AG04449 (cell line): ENCODE results near the gene SYT13.

Source experiments
- CTCF ChIA-PET: fragments of 350-600 bp; formaldehyde crosslinking; extraction: SDS; loops from one replicate; lab custom pipeline; 2021; ENCODE audit warnings: antibody characterized with exemption; lab: Yijun Ruan, JAX
- POLR2A ChIA-PET: fragments of 400-600, 350-600 bp; formaldehyde crosslinking; extraction: SDS; loops from one replicate; lab custom pipeline; 2020; ENCODE audit warnings: antibody characterized with exemption, inconsistent platforms; lab: Yijun Ruan, JAX
- DNase-seq: peaks from one replicate; pipeline ENCODE4 v3.0.0-alpha.2; 2010; ENCODE audit warnings: low read depth, low spot score
- H3K4me3 ChIP-seq: 2 replicates; pipeline ENCODE4 v1.5.1; 2011; ENCODE audit warnings: low read depth, mild to moderate bottlenecking, control low read depth, low read length
- CTCF ChIP-seq: IDR thresholded peaks from one replicate; pipeline ENCODE4 v1.5.1; 2011; ENCODE audit warnings: mild to moderate bottlenecking, moderate library complexity, low read length, control low read depth, inconsistent platforms; ENCODE audit not compliant: insufficient read depth; ENCODE audit errors: missing control alignments

SYT13 gene

GRCh38 chr11:45285930-45286632, at the start of gene SYT13:
SYT13 (minus strand) TSS chr11:45286341; CDS start chr11:45286207, 134 bp downstream.
- ChIA-PET POLR2A (no interaction called here), CTCF (interaction anchor here (0.7 to 16.1 kb wide), 3 partner anchors 34 to 350 kb away, joined by 3 to 439 read pairs (median 5); no protein-coding TSS in a partner anchor)
- DNase-seq = no peak
- H3K4me3 ChIP-seq = no peak within 1 kb of the TSS
- TF ChIP-seq CTCF = no peak

GRCh38 chr11:45335434-45335833, 49.3 kb upstream of the SYT13 start:
- POLR2A ChIA-PET = no interaction called here
- no peak for DNase-seq
- CTCF ChIA-PET = interaction anchor here (0.8 to 21.4 kb wide), 6 partner anchors 11 to 436 kb away, joined by 3 to 344 read pairs (median 4); no protein-coding TSS in a partner anchor

GRCh38 chr11:45334836-45335235, 48.7 kb upstream of the SYT13 start:
- H3K4me3 ChIP-seq = no peak overlapping the region
- ChIA-PET POLR2A (no interaction called here), CTCF (interaction anchor here (0.8 to 21.4 kb wide), 9 partner anchors 11 to 436 kb away, joined by 3 to 344 read pairs (median 4); no protein-coding TSS in a partner anchor)
- TF ChIP-seq CTCF = no peak
- no peak for DNase-seq

More at GRCh38 chr11:45335434-45335833, 49.3 kb upstream of the SYT13 start:
- no peak for TF ChIP-seq CTCF
- no peak overlapping the region for H3K4me3 ChIP-seq

- ChIA-PET POLR2A (no interaction called here), CTCF (interaction anchor here (0.9 to 21.4 kb wide), 12 partner anchors 11 to 437 kb away, joined by 3 to 344 read pairs (median 8); no protein-coding TSS in a partner anchor)
- H3K4me3 ChIP-seq = no peak overlapping the region
- no peak for DNase-seq
- TF ChIP-seq CTCF = no peak
Observed at GRCh38 chr11:45334410-45334809, 48.3 kb upstream of the SYT13 start.

GRCh38 chr11:45333001-45333971, 47.1 kb upstream of the SYT13 start:
- no peak for DNase-seq
- ChIA-PET POLR2A (no interaction called here), CTCF (interaction anchor here (0.6 to 21.4 kb wide), 22 partner anchors 8 to 449 kb away, joined by 3 to 344 read pairs (median 6); no protein-coding TSS in a partner anchor)
- peak overlapping the region; percentile 20 for H3K4me3 ChIP-seq
- no peak for TF ChIP-seq CTCF
